HG03442 (cell line): ENCODE measurements around the gene ZNF146.
"Not testable (repeated sequence)": the region's sequence is repeated elsewhere in the genome, so short reads cannot be mapped to it uniquely, and the experiment has no call there.

Source experiments
- ATAC-seq: cut with Tn5 transposase; IDR thresholded peaks from one replicate; pipeline ENCODE4 v1.9.1; 2021; ENCODE audit warnings: mild to moderate bottlenecking, moderate library complexity; ENCODE audit not compliant: unreplicated experiment

Gene ZNF146

DNA sequence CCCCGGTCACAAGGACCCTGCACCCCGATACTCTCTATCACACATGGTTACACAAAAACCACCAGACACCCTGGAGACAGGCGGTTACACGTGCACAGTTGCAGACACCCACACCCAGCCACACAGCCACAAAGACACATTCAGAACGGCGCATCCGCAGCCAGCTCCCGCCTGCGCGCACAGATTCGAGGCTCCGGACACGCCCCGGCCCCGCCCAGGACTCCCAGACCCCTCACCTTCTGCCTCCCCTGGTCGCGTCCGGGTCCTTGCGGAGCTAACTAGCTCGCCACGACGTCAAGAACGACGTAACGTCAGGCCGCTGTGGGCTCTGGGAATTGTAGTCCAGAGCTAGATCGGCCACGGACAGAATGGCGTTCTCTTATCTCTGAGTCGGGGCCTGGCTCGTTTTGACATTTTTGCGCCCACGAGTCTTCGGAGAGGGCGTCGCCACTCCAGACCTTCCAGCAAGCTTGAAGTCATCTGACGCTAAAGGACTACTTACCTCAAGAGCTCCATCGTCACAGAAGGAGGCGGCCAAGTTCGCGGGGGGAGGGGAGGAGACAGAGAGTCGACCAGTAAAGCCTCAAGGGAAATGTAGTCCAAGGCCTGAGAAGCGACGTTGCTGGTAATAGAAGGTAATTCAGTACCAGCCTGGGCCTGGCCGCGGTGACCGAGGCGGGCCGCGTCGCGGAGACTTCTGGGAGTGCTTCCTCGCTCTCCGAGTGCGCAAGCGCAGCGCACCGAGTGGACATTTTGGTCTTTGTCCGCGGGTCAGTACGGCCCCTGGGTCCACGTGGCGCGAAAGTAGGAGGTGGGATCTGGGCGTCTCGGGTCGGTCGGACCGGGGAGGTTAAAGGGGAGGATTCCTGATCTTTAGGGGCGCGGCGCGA, at the start of gene ZNF146, which contains the start of gene ZNF565:
Gene ZNF146, plus strand, starts transcription at position 721 of the 890 bp plus-strand sequence. CDS start 21,335 bp downstream, outside the sequence.
Gene ZNF565, minus strand, starts transcription at position 280 of the 890 bp plus-strand sequence. CDS start 12,680 bp downstream, outside the sequence.
- peak; percentile 86 for ATAC-seq

DNA sequence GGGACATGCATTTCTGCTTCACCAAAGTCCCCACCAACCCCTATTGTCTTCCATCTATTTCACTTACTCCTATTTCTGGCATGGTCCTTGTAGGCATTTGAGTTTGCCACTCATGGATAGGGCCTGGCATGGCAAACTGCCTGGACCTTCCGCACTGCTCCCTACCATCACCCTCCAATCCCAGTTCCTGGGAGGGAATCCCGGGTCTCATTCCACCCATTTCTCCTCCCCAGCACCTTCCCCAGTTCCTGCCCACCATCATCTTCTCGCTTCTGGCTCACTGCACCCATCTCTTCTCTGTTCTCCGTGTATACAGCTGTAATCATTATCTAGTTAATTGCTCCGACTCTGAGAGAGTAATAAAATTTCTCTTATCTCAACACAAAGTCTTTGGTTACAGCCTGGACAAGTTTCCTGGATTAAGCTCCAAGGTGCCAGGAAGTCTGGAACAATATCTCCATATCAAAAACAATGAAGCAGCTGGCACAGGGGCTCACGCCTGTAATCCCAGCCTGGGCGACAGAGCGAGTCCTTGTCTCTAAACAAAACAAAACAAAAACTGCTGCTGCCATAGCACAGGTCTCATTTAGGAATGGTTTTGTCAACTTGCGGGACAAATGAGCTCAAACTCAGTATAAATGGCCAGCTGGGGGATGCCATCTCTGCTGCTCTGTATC, 45.7 kb upstream of the ZNF146 start:
- no peak for ATAC-seq

DNA sequence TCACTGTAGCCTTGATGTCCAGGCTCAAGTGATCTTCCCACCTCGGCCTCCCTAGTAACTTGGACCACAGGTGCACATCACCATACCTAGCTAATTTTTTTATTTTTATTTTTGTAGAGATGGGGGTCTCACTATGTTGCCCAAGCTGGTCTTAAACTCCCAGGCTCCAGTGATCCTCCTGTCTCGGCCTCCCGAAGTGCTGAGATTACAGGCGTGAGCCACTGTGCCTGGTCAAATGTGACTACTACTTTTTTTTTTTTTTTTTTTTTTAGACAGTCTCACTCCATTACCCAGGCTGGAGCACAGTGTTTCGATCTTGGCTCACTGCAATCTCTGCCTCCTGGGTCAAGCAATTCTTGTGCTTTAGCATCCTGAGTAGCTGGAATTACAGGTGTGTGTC, 42.1 kb upstream of the ZNF146 start:
- ATAC-seq: no peak

DNA sequence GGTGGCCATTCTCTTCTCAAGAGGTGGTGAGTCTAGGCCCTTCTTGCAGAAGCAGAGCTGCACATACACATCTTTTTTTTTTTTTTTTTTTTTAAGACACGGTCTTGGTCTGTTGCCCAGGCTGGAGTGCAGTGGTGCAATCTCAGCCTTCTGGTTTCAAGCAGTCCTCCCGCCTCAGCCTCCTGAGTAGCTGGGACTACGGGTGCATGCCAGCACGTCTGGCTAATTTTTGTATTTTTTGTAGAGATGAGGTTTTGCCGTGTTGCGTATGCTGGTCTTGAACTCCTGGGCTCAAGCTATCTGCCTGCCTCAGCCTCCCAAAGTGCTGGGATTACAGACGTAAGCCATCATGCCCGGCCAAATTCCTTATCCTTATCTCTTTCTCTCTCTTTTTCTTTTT, 41.1 kb upstream of the ZNF146 start:
- not testable (repeated sequence) for ATAC-seq

DNA sequence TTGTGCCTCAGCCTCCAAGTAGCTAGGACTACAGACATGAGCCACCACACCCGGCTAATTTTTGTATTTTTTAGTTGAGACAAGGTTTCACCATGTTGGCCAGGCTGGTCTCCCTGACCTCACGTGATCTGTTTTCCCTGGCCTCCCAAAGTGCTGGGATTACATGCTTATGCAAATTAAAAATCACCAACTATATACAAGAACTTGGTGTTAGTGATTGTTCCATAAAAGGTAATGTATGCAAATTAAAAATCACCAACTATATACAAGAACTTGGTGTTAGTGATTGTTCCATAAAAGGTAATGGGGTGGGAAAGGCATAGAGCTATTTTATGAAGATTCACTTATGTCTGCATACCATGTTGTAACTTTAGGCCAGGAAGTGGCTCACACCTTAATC, 35.8 kb upstream of the ZNF146 start:
- not testable (repeated sequence) for ATAC-seq

DNA sequence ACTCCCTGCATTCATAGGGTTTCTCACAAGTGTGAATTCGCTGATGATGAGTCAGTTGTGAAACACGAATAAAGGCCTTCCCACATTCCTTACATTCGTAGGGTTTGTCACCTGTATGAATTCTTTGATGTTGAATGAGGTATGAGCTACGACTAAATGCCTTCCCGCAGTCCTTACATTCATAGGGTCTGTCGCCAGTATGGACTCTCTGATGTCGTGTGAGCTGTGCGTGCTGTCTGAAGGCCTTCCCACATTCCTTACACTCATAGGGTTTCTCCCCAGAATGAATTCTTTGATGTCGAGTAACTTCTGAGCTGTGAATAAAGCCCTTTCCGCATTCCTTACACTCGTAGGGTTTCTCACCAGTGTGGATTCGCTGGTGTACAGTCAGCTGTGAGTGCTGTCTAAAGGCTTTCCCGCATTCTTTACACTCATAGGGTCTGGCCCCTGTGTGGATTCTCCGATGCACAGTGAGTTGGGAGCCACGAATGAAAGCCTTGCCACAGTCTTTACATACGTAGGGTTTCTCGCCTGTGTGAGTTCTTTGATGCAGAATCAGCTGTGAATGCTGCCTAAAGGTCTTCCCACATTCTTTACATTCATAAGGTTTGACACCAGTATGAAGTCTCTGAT, 32.2 kb upstream of the ZNF146 start:
- ATAC-seq: no peak

DNA sequence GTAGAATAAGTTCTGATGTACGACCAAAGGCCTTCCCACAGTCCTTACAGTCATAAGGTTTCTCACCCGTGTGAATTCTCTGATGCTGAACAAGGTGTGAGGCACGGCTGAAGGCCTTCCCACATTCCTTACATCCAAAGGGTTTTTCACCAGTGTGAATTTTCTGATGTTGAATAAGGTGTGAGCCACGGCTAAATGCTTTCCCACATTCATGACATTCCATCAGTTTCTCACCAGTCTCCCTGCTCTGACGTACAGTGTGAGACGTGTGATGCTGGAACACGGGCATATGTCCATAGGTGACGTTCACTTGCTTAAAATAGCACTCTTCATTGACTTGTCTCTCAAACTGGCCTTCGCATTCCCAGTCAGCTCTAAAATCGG, 31.7 kb upstream of the ZNF146 start:
- no peak for ATAC-seq

DNA sequence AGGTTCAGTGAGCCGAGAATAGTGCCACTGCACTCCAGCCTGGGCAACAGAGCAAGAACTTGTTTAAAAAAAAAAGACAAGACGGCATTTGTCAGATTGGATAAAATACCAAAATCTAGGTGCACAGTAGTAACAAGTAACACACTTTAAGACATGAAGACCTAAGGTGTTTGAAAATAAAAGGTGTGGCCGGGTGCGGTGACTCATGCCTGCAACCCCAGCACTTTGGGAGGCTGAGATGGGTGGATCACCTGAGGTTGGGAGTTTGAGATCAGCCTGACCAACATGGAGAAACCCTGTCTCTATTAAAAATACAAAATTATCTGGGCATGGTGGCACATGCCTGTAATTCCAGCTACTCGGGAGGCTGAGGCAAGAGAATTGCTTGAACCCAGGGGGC, 28.2 kb upstream of the ZNF146 start:
- ATAC-seq: not testable (repeated sequence)

DNA sequence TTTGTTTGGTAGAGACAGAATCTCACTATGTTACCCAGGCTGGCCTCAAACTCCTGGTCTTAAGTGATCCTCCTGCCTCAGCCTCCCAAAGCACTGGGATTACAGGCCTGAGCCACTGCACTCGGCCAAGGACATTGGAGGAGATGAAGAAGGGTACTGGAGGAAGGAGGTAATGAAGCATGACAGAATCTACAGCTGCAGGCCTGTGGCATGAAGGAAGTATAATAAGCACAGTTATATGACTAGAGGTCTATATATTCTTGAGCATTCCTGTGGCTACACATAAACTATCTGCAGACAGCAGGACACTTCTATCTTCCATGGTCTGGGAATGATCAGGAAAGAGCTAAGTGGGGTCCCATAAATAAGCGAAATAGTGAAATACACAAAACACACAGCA, 18.7 kb upstream of the ZNF146 start:
- ATAC-seq: no peak

DNA sequence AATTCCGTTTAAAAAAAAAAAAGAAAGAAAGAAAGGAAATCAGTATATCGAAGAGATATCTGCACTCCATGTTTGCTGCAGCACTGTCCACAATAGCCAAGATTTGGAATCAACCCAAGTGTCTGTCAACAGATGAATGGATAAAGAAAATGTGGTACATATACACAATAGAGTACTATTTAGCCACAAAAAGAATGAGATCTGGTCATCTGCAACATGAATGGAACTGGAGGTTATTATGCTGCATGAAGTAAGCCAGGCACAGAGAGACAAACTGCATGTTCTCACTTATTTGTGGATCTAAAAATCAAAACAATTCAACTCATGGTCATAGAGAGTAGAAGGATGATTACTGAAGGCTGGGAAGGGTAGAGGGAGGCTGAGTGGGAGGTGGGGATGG, 16.8 kb upstream of the ZNF146 start:
- no peak for ATAC-seq

DNA sequence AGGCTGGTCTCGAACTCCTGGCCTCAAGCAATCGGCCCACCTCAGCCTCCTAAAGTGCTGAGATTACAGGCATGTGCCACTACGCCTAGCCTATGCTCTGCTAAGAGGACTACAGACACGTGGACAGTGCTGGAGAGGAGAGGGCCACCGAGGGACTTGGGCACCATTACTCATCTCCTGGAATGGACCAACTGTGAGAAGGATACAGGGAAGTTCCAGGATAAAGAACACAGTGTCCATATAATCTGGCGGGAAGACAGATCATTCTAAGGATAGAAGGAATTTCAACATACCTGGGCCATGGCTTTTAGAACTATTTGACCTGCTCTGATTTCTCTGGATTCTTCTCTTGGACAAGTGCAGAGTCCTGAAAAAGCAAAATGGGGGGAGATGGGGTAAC, 13.2 kb upstream of the ZNF146 start:
- no peak for ATAC-seq

DNA sequence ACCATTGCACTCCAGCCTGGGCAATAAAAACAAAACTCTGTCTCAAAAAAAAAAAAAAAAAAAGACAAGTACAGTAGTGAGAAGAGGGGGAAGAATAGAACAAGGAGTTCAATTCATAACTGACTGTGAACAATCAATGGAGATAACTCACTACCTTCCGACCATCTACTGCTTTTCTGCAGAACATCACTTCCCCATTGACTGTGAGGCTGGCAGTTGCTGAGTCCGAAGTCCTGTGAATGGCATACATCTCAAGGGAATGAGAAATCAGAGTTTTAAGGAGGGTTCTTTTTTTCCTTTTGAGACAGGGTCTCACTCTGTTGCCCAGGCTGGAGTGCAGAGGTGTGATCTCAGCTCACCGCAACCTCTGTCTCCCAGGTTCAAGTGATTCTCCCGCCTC, 11.6 kb upstream of the ZNF146 start:
- ATAC-seq: no peak

DNA sequence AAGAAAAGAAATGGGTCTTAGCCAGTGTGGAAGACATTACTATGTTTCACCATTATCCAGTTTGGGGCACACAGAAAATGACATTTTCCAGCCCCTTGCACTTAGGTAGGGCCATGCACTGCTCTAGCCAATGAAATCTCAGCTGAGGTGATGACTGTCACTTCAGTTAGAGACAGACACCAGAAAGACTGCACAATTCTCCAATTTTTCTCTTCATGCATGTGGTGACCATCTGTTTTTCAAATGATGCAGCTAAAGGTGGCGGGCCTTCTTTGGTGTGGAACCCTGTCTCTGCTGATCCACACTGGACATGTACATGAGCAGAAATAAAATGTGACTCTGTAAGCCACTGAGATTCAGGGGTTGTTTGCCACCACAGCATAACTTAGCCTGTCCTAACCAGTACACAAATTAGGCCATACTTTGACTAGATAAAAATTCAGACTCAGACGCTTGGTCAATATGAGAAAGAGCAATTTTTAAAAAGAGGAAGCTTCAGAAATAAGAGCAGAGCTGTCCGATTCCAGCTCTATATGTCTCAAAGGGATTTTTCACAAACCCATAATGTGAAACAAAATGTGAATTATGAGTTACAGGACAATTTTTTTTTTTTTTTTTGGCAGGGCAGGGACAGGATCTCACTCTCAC, 7.2 kb upstream of the ZNF146 start:
- ATAC-seq: peak; percentile 72

DNA sequence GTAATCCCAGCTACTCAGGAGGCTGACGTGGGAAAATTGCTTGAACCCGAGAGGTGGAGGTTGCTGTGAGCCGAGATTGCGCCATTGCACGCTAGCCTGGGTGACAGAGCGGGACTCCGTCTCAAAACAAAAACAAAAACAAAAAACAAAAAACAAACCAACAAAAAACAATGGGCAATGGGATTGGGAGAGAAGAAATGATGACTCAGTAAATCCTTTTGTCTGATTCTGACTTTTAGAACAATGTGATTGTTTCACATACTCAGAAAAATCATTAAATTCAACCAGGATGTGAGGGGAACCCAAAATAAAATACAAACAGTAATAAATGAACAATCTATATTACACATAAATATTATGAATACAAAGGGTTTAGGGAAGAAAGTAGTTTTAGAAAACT, 5.5 kb upstream of the ZNF146 start:
- ATAC-seq: no peak

DNA sequence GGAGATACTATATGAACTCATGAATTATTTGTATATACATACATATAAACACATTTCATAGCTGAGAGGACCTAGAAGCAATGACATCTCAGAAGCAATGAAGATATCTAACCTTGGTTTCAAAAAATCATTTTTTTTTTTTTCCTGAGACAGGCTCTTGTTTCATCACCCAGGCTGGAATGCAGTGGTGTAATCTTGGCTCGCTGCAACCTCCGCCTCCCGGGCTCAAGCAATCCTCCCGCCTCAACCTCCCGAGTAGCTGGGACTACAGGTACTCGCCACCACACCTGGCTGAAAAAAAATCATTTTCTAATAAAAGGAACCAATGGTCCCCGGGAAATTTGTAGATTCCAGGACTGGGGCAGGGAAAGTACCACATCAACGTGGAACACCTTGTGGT, 4.4 kb upstream of the ZNF146 start:
- no peak for ATAC-seq

DNA sequence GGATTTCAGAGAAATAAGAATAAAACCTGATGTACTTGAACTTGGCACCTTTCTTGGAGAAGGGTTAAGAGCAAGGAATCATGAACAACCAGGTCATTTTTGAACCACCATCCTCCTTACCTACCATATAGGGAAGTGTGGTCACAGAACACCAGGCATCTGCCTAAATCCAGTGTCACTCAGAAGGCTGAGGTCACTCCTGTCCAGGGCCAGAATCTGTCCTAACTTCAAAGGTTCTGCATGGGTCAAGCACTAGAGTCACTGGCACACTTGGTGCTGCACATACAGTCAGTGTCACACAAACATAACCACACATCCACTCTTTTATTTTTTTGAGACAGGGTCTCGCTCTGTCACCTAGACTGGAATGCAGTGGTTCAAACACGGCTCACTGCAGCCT, 2.0 kb upstream of the ZNF146 start:
- ATAC-seq: no peak

DNA sequence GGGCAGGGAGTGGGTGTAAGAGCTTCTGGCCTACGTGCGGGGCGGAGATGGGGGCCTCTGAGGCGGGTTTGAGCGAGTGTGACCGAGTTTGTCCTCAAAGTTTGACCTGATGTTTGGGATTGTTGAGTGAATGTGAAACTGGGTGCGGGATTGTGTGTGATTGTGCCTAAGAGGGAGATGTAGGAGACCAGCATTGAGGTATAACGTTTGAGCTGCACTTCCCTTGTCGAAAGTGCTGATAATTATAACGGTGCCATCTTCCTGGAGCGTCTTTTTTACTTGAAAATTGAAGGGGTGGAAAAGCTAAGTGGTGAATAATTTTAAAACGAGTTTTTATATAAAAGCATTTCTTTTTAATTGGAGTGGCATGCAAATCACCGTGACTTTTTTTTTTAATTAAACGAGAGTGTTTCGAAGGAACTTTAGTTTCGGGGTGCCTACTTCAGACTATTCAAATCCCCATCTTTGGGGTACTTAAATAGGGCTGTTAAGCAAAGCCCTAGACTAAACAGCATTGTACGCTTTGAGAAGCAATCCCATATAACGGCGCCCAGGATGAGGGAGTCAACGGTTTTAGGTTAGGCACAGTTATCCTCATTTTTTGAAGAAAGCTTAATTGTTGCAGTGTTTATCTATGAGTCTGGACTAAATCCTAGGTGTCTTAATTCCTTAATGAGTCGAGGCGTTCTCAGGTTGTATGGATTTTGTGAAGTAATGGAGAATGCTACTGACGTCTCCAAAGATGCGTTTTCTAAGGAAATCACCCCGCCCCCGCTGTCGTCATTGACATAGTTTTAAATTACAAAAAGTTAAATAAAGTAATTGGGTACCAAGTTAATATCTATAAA, 594 bp downstream of the ZNF146 start:
- ATAC-seq: no peak

DNA sequence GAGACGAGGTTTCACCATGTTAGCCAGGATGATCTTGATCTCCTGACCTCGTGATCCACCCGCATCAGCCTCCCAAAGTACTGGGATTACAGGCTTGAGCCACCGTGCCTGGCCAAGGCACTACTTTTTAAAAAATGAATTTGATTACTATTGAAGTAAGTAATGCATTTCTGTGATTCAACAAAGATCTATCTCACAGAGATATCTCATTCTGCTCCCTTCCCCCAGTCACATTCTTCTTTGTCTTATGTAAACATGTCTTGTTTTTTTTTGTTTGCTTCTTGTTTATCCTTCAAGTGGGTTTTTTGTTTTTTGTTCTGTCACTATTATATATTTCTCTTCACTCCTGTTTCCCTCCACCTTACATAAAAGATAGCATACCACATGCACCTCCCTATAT, 6.6 kb downstream of the ZNF146 start:
- ATAC-seq: no peak

DNA sequence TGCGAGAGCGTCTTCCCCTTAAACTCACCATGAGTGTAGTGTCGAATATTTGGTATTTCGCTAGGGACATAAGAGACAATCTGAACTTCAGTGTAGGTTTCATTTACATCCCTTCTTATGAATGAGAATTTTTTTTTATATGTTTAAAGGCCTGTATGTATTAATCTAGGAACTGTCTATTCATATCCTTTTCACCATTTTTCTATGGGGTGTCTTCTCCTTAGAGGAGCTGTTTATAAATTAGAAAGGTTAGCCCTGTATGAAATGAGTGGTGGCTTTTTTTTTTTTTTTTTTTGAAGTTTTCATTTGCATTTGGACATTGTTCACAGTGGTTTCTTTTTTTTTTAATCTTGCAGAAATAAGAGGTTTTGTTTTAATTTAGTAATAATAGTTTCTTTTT, 7.6 kb downstream of the ZNF146 start:
- ATAC-seq: no peak

DNA sequence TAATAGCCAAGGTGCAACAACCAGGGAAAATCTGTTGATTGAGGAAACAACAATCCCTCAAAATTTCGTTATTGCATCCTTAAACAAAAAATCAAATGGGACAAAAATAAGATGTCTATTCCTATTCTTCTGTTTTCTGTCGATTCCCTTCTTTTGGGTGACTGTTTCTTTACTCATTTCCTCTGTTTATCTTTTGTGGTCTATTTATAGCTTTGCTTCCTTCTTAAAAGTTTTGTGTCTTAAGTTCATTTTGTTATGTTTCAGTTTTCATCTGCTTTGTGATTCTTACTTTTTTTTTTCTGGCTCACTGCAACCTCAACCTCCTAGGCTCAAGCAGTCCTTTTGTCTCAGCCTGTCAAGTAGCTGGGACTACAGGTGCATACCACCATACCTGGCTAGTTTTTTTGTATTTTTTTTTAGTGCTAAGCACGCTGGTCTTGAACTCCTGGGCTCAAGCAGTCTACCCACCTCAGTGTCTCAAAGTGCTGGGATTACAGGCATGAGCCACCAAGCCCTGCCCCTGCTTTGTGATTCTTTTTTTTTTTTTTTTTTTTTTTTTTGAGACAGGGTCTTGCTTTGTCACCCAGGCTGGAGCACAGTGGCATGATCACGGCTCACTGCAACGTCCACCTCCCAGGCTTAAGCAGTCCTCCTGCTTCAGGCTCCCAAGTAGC, 10.4 kb downstream of the ZNF146 start:
- no peak for ATAC-seq
